Spleen (tissue), 7 donors: ENCODE measurements around the gene LRRC40.

Experiments
- POLR2A ChIP-seq, 3 donors: fragments of 450-650 bp; IDR thresholded peaks; one replicate each; pipeline ENCODE4 v1.5.1; 2017; ENCODE audit warnings: antibody characterized with exemption in 3 of 3, mild to moderate bottlenecking in 1 of 3
- POLR2AphosphoS5 ChIP-seq, 3 donors: sonication (generic); formaldehyde crosslinking; IDR thresholded peaks; one replicate each; pipeline ENCODE4 v1.5.1; 2017; ENCODE audit warnings: antibody characterized with exemption in 3 of 3
- TF ChIP-seq, protein P1 (sequence below), 11 experiments: fragments of 200-600 bp in 7 of 11; fragments of 450-650 bp in 4 of 11; sonication (generic) in 4 of 11; IDR thresholded peaks in 8 of 11; conservative IDR thresholded peaks in 3 of 11; 1 replicate in 7 of 11; 2 replicates in 4 of 11; pipeline versions ENCODE4 v1.4.0 to v1.8.0; 2016 to 2021; ENCODE audit warnings: antibody characterized with exemption in 11 of 11, inconsistent platforms in 4 of 11, mild to moderate bottlenecking in 1 of 11
- donor health status: DM: no; HTN: no; CAD: no; lungs with moderate emphysema.
- donor health status: DM: no; HTN: no; CAD: no.
- donor health status: DM: no; HTN: no; CAD: no.

DNA sequence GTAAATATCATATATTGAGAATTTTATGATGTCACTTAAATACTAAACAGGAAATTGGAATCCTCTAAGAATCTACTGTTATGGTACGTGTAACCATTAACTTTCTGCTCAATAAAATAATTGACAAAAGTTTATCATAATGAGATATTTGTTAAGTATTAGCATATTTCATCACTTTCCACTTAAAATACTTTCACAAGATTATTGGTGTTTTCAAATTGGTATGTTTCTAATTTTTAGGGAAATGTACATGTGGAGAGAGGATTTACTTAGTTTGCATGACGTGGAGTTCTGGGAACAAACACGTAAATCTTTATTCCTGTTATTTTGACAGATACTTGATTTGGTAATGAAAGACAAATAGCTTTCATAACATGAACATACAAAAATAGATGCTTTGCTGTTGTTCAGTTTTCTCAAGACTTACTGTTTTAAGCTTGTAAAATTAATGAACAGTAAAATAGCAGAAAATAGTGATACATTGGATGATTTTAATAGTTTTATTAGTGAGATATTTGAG, 17.4 kb upstream of the LRRC40 start:
- TF ChIP-seq, protein P1, sequence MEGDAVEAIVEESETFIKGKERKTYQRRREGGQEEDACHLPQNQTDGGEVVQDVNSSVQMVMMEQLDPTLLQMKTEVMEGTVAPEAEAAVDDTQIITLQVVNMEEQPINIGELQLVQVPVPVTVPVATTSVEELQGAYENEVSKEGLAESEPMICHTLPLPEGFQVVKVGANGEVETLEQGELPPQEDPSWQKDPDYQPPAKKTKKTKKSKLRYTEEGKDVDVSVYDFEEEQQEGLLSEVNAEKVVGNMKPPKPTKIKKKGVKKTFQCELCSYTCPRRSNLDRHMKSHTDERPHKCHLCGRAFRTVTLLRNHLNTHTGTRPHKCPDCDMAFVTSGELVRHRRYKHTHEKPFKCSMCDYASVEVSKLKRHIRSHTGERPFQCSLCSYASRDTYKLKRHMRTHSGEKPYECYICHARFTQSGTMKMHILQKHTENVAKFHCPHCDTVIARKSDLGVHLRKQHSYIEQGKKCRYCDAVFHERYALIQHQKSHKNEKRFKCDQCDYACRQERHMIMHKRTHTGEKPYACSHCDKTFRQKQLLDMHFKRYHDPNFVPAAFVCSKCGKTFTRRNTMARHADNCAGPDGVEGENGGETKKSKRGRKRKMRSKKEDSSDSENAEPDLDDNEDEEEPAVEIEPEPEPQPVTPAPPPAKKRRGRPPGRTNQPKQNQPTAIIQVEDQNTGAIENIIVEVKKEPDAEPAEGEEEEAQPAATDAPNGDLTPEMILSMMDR (IDR thresholded peaks at IDR 0.05 in 8 of 11, conservative IDR thresholded peaks at IDR 0.05 in 3 of 11): no peak
- TF ChIP-seq POLR2A (IDR thresholded peaks at IDR 0.05) (no peak), POLR2AphosphoS5 (IDR thresholded peaks at IDR 0.05) (no peak)
